Activated naive CD4-positive, alpha-beta T cell treated with anti-CD3 and anti-CD28 coated beads for 36 hours (primary cell): ENCODE data around the gene MPST. TPM values are rescaled to one million over a fixed set of nuclear protein-coding genes. Genes with fewer than 3 reads are reported as not detected.

Experiments used
- CTCF ChIA-PET: fragments of 350-600 bp; sonication (Branson Sonifier 250); formaldehyde crosslinking; loops from one replicate; lab custom pipeline; 2021; ENCODE audit warnings: antibody characterized with exemption; lab: Charles Lee
- DNase-seq: peaks from one replicate; pipeline ENCODE4 v3.0.0-alpha.2; 2020
- H3K27ac Mint-ChIP-seq: one replicate; pipeline ENCODE4 v1.8.0; 2021; ENCODE audit warnings: mild to moderate bottlenecking, mixed read lengths
- H3K27me3 Mint-ChIP-seq: one replicate; pipeline ENCODE4 v1.8.0; 2021; ENCODE audit warnings: low read depth, mixed read lengths
- H3K36me3 Mint-ChIP-seq: one replicate; pipeline ENCODE4 v1.8.0; 2021; ENCODE audit warnings: low read depth, mixed read lengths
- H3K4me1 Mint-ChIP-seq: one replicate; pipeline ENCODE4 v1.8.0; 2021; ENCODE audit warnings: low read depth, mixed read lengths
- H3K4me3 Mint-ChIP-seq: one replicate; pipeline ENCODE4 v1.8.0; 2021; ENCODE audit warnings: mild to moderate bottlenecking, moderate library complexity, mixed read lengths
- H3K9me3 Mint-ChIP-seq: one replicate; pipeline ENCODE4 v1.8.0; 2021; ENCODE audit warnings: mixed read lengths
- intact Hi-C: fragments of 100-400 bp; cut with micrococcal nuclease; formaldehyde crosslinking; loops from one replicate; pipeline ENCODE4 v1.15.1; 2023
- total RNA-seq, 2 experiments: library from RNA; stranded (reverse); gene quantifications; one replicate each; pipeline ENCODE4 v1.2.3, GENCODE V29; 2021

The MPST gene
- total RNA-seq, 2 experiments from 2014 or later = 2.8 to 2.9 TPM

DNA sequence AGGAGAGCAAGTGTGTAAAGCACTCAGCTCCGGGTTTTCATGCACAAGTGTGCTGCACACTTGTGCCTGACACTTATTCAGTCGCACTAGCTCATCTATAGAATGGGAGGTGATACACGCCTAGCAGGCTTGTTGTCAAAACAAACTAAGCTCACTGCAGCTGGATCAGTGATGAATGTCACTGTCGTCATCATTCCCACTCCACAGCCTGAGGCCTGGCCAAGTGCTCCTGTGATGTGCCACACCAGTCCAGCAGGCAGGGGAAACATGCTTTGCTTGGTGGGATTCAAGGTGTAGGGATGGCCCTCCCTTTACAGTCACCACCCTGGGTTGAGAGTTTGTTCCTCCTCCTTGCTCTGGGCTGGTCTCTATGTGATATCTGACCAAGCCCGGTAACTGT is 6.8 kb downstream of the MPST start:
- intact Hi-C loops = no loop called here
- CTCF ChIA-PET = interaction anchor here (0.6 kb wide), 1 partner anchor 90 kb away, joined by 3 read pairs; no protein-coding TSS in a partner anchor
- no peaks in the 10 kb centered on the region for H3K4me1 Mint-ChIP-seq
- H3K9me3 Mint-ChIP-seq = no peaks in the 10 kb centered on the region
- DNase-seq = no peak
- H3K36me3 Mint-ChIP-seq = no peaks in the 10 kb centered on the region
- H3K4me3 Mint-ChIP-seq = no peak overlapping the region
- peaks cover 6% of the 10 kb centered on the region for H3K27me3 Mint-ChIP-seq
- no peak overlapping the region for H3K27ac Mint-ChIP-seq

DNA sequence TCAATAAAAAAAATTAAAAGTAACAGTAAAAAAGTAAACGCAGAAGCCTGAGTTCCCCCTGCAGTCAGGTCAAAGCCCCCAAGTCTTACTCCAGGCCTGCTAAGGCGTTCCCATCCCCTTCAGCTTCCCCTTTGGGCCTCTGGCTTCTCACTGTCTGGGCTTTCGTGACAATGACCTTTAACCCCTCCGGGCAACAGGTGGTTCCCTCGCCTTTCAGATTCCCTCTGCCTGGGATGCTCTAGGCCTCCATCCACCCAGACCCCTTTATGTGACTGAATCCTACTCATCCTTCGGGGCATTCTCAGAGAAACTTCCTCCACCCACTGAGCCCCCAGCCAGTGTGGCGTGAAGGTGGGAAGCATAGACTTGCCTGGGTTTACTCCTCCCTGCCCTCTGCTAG is 8.0 kb downstream of the MPST start:
- Mint-ChIP-seq H3K4me1 (no peaks in the 10 kb centered on the region), H3K4me3 (no peak overlapping the region), H3K36me3 (no peaks in the 10 kb centered on the region), H3K9me3 (no peaks in the 10 kb centered on the region), H3K27me3 (no peaks in the 10 kb centered on the region), H3K27ac (no peak overlapping the region)
- no peak for DNase-seq
- CTCF ChIA-PET = no interaction called here
- intact Hi-C loops = no loop called here

DNA sequence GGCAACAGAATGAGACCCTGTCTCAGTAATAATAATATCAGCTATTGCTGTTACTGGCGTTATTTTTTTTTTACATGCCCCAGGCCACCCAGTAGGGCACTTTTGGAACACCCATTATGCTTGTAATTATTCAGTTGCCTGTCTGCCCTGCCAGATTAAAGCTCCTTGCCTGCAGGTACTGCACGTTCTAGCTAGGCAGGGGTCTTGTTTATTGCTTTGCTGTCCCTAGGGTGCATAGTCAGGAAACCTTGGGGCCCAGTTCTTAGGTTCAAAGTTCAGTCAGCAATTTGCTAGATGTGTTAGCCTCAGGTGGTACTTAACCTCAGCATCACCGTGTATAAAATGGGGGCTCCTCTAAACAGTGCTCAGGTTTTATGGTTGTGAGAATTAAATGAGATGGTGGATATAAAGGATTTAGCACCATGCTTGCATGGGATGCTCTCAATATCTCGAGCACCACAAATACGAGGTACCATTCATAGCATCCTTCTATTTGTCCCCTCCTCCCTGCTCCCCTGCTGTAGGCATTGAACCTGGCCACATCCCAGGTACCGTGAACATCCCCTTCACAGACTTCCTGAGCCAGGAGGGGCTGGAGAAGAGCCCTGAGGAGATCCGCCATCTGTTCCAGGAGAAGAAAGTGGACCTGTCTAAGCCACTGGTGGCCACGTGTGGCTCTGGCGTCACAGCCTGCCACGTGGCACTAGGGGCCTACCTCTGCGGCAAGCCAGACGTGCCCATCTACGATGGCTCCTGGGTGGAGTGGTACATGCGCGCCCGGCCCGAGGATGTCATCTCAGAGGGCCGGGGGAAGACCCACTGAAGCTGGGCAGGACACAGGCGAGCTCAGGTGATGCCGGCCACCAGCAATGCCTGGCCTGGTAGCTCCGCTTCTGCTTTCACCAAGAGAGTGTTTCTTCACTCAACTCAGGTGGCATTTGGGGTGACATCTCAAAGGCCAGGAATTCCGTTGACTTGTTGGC is 9.4 kb downstream of the MPST start:
- Mint-ChIP-seq H3K4me3 (no peak overlapping the region), H3K36me3 (no peaks in the 10 kb centered on the region), H3K27ac (no peak overlapping the region), H3K27me3 (no peaks in the 10 kb centered on the region), H3K4me1 (no peaks in the 10 kb centered on the region), H3K9me3 (no peaks in the 10 kb centered on the region)
- CTCF ChIA-PET = interaction anchor here (2.0 kb wide), 1 partner anchor 14 kb away, joined by 6 read pairs; no protein-coding TSS in a partner anchor
- intact Hi-C loops = no loop called here
- DNase-seq = no peak

DNA sequence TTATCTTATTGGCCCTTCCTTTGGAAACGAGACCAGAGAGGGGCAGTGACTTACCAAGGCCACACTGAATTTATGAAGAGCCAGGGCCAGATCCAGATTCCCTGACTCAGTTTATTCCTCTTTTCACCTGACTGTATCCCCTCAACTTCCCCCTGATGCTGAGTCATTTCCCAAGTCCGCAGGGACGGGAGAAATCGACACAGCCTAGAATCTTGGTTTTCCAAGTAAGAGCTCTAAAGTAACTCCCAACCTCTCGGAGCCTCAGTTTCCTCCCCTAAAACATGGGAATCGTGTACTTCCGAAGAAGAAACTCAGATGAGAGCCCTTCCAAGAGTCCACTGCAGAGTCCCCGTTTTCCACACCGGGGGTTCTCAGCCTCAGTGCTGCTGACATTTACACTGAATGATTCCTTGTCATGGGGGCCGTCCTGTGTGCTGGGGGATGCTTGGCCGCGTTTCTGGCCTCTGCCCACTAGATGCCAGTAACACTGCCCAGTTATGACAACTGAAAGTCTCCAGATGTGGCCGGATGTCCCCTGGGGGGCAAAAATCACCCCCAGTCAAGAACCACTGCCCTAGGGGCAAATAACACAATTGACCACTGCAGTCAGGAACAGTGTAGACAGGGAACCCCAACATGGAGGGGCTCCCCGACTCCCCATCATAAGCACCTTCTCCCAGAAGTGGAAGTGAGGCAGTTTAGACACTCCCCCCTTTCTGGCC is 11.2 kb downstream of the MPST start:
- intact Hi-C loops = no loop called here

DNA sequence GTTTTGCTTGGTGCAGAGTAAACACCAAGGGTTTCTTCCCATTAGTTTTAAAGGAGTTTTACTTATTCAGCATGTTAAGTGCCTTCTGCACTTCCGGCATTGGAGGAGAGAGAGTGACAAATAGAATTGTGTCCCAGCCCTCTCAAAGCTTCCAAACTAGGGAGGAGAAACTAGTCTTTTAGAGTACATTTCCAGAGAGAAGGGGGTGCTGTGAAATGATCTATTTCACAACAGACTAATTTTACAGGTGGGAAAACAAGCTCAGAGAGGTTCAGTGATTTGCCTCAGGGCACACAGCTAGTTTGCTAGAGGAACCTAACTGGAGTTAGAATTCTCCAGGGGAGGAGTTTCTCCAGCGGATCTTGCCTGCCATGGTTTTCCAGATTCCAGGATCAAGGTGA is 12.6 kb downstream of the MPST start:
- Mint-ChIP-seq H3K36me3 (no peaks in the 10 kb centered on the region), H3K4me1 (no peaks in the 10 kb centered on the region), H3K9me3 (no peaks in the 10 kb centered on the region), H3K27ac (no peak overlapping the region), H3K27me3 (peaks cover 2% of the 10 kb centered on the region), H3K4me3 (no peak overlapping the region)
- intact Hi-C loops = no loop called here
- DNase-seq = no peak
- CTCF ChIA-PET = interaction anchor here (0.9 to 1.8 kb wide), 3 partner anchors 11 to 25 kb away, joined by 4 to 5 read pairs (median 4); no protein-coding TSS in a partner anchor

More for the DNA sequence above, 11.2 kb downstream of the MPST start:
- H3K4me3 Mint-ChIP-seq = no peak overlapping the region
- no peaks in the 10 kb centered on the region for H3K4me1 Mint-ChIP-seq
- H3K27me3 Mint-ChIP-seq = no peaks in the 10 kb centered on the region
- H3K9me3 Mint-ChIP-seq = no peaks in the 10 kb centered on the region
- no peak overlapping the region for H3K27ac Mint-ChIP-seq
- CTCF ChIA-PET = interaction anchor here (1.0 to 2.0 kb wide), 2 partner anchors 12 to 53 kb away, joined by 4 to 6 read pairs; no protein-coding TSS in a partner anchor
- DNase-seq = no peak
- no peaks in the 10 kb centered on the region for H3K36me3 Mint-ChIP-seq

DNA sequence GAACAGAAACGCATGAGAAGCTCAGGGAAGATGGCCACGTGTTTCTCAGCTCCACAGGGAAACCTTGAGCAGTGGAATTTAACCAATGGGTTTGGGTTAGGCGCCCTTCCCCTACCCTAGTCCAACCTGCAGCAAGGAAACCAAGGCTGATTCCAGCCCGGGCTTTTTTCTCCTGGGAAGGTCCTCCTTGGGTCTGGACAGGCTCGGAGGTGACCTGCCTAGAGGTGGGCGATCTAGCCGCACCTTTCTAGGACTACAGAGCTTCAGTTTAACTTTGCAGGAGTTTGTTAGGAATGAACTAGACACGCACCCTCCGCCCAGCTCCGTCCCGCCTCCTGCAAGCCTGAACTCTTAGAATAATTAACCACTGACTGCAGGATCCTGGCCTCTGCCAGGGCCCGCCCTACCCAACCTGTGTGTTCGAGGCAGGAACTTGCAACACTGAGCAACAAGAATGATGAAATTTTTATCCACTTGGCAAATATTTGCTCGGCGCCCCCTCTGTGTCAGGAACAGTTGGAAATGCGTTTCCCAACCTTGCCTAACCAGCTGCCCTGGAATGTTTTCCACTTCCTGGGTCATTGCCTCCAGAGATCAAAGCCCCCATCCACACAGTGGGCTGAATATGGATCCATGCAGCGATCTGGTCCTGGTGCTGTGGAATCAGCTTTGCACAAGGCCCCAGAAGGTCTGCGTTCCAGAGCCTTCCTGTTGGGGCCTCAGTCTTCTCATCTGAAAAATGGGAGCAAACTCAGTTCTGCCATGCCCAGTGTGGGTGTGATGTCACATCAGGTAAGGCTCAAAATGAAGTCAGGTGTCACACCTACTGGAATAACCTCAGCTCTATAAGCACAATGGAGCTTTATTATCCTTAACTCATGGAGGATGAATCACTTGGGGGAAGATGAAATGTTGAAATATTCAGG is 13.3 kb downstream of the MPST start:
- intact Hi-C loops = no loop called here
- H3K9me3 Mint-ChIP-seq = no peaks in the 10 kb centered on the region
- no peak overlapping the region for H3K27ac Mint-ChIP-seq
- DNase-seq = no peak
- peaks cover 2% of the 10 kb centered on the region for H3K27me3 Mint-ChIP-seq
- CTCF ChIA-PET = interaction anchor here (0.9 to 1.8 kb wide), 2 partner anchors 11 to 12 kb away, joined by 4 to 5 read pairs; no protein-coding TSS in a partner anchor
- H3K4me1 Mint-ChIP-seq = no peaks in the 10 kb centered on the region
- no peak overlapping the region for H3K4me3 Mint-ChIP-seq
- no peaks in the 10 kb centered on the region for H3K36me3 Mint-ChIP-seq

DNA sequence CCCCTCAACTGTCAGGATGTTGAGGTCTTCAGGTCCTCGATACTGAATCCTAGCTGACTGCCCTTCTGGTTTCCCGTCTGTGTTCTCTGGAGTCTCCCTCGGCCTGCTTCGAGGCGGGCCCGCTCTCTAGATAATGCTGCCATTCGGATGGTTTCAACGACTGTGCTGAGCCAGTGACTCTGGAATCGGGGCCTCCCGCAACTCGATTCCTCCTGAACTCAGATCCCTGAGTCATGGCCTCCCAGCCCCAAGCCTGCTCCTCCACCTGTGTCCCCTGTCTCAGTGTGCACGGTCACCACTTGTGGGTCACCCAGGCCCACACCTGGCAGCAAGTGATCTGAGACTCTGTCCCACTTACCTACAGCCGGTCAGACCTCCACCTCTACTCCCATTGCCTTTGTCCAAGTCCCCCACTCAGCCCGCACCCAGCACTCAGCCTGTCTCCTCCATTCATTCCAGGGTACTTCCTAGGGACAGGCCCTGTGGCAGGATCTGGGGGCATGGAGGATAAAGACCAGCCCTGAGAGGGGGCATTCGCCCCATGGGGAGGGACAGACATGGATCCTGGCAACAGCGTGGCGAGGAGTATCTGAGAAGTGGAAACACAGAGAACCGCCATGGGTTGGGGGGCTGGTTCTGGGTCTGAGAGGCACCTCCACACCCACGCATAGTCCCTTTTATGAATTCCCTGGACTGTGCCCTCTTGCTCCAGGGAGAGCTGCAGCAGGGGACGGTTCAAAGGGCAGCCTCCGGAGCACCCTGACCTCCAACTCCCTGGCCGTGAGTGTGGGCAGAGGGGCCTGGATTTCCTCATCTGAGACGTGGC is 14.3 kb downstream of the MPST start:
- no peaks in the 10 kb centered on the region for H3K36me3 Mint-ChIP-seq
- H3K4me1 Mint-ChIP-seq = no peaks in the 10 kb centered on the region
- H3K4me3 Mint-ChIP-seq = no peak overlapping the region
- DNase-seq = no peak
- CTCF ChIA-PET = interaction anchor here (1.8 kb wide), 1 partner anchor 11 kb away, joined by 5 read pairs; no protein-coding TSS in a partner anchor
- H3K27me3 Mint-ChIP-seq = peaks cover 2% of the 10 kb centered on the region
- no peaks in the 10 kb centered on the region for H3K9me3 Mint-ChIP-seq
- intact Hi-C loops = no loop called here
- no peak overlapping the region for H3K27ac Mint-ChIP-seq

DNA sequence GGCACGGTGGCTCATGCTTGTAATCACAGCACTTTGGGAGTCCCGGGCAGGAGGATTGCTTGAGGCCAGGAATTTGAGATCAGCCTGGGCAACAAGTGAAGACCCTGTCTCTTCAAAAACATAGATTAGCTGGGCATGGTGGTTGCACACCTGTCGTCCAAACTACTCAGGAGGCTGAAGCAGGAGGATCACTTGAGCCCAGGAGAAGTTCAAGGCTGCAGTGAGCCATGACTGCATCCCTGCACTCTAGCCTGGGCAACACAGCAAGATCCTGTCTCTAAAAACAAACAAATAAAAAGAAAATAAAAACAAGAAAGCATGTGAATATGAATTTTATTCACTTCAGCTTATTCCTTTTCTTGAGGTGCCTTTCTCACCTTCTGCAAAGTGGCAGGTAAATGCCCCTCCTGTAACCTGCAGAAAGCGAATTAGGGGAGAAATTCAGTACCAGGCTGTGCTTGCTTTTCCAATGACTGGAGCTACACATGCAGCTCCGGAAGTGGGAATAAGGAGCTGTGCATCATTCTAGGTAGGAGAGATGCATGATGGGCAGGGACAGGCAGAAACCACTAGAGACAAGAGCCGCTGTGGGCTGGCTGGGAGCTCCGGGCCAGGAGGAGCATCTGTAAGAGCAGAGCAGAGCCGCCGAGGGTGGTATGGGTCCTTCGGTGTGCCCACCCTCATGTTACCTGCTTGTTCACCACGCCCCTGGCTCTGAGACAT is 17.3 kb downstream of the MPST start:
- Mint-ChIP-seq H3K4me3 (no peak overlapping the region), H3K27me3 (peaks cover 2% of the 10 kb centered on the region), H3K36me3 (no peaks in the 10 kb centered on the region), H3K27ac (no peak overlapping the region), H3K9me3 (no peaks in the 10 kb centered on the region), H3K4me1 (peaks cover 9% of the 10 kb centered on the region)
- intact Hi-C loops = no loop called here
- CTCF ChIA-PET = interaction anchor here (1.2 kb wide), 1 partner anchor 162 kb away, joined by 3 read pairs; no protein-coding TSS in a partner anchor
- DNase-seq = no peak

DNA sequence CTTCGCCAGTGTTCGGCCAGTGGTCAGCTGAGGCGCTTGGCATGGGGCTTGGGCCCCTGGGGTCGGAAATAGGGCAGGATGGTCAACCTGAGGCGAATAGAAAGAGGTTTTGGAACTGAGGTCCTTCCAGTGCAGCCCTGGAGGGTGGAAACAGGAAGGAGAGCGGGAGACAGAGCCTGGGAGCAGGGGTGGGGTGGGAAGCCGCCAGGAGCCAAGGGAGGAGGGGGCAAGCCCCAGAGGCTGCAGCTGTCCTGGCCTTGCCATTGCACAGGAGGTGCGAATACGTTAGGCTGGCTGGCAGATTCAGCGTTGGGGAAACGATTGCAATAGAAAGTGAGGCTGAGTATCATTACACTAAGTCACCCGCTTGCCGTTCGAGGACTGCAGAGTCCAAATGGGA is 18.1 kb downstream of the MPST start:
- no peak for DNase-seq
- no peaks in the 10 kb centered on the region for H3K9me3 Mint-ChIP-seq
- intact Hi-C loops = no loop called here
- H3K27ac Mint-ChIP-seq = no peak overlapping the region
- peaks cover 9% of the 10 kb centered on the region for H3K4me1 Mint-ChIP-seq
- H3K27me3 Mint-ChIP-seq = peaks cover 2% of the 10 kb centered on the region
- no peak overlapping the region for H3K4me3 Mint-ChIP-seq
- CTCF ChIA-PET = interaction anchor here (1.2 kb wide), 1 partner anchor 161 kb away, joined by 3 read pairs; no protein-coding TSS in a partner anchor
- no peaks in the 10 kb centered on the region for H3K36me3 Mint-ChIP-seq

DNA sequence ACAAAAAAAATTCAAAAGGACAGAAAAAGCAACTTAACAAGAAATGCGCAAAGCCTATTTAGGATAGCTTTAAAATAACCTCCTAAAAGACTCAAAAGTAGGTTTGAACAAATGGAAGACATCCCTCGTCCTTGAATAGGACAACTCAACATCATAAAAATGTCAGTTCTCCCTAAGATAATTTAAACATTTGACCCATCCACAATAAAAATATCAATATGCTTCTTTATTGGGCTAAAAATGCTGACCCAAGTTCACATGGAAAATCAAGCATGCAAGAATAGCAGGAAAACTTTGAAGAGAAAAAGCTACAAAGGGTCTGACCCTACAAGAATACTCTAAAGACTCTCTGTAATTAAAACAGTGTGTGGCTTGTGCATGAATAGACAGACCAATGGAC is 19.9 kb downstream of the MPST start:
- DNase-seq = no peak
- no peak overlapping the region for H3K4me3 Mint-ChIP-seq
- no peaks in the 10 kb centered on the region for H3K36me3 Mint-ChIP-seq
- intact Hi-C loops = no loop called here
- CTCF ChIA-PET = interaction anchor here (1.1 to 1.4 kb wide), 2 partner anchors 19 to 49 kb away, joined by 3 to 4 read pairs; no protein-coding TSS in a partner anchor
- H3K27ac Mint-ChIP-seq = no peak overlapping the region
- H3K27me3 Mint-ChIP-seq = peaks cover 2% of the 10 kb centered on the region
- H3K4me1 Mint-ChIP-seq = peaks cover 9% of the 10 kb centered on the region
- no peaks in the 10 kb centered on the region for H3K9me3 Mint-ChIP-seq
